ENCODE results near the gene SLC17A5.

- no peak for TF ChIP-seq CTCF (IDR thresholded peaks at IDR 0.05)
- TF ChIP-seq POLR2A (IDR thresholded peaks at IDR 0.05), result no peak
These were observed 46.1 kb upstream of the SLC17A5 start for GRCh38 chr6:73699676-73700459.

Measured in adrenal gland (tissue), 5 donors.